ENCODE data around the gene TUBG1. TPM values are rescaled to one million over a fixed set of nuclear protein-coding genes. Genes with fewer than 3 reads are reported as not detected.
A peak's percentile ranks its signal among the peaks of the same experiment; 100 is the strongest.

TUBG1 gene
- total and polyA plus RNA-seq, 10 of the 15 experiments (the other 5 are each of a cell fraction or from before 2014, with no cell fraction given), result 40.0 to 256 (median 107) TPM

GRCh38 chr17:42561897-42562387, 47.5 kb upstream of the TUBG1 start, which contains the start of gene COASY (continued):
- TF ChIP-seq JUND (IDR thresholded peaks at IDR 0.05; ENCODE audit: low read depth, low read length), result no peak
- TF ChIP-seq ZNF207 (IDR thresholded peaks at IDR 0.05; ENCODE audit: borderline replicate concordance), result peak; percentile 52; the same call in 1 of the 2 replicates
- TF ChIP-seq IRF4 (IDR thresholded peaks at IDR 0.05; ENCODE audit: low read depth, low read length), result peak; percentile 73; the same call in 1 of the 2 replicates
- TF ChIP-seq NR2C2 (IDR thresholded peaks at IDR 0.05; ENCODE audit: borderline replicate concordance, control insufficient read depth, insufficient read length, low read depth), result peak; percentile 88
- TF ChIP-seq NFIC (IDR thresholded peaks at IDR 0.05; ENCODE audit: low read depth, low read length), result peak; percentile 52; the same call in 1 of the 2 replicates
- TF ChIP-seq CHD4 (IDR thresholded peaks at IDR 0.05), result no peak
- TF ChIP-seq FOS (IDR thresholded peaks at IDR 0.05; ENCODE audit: borderline replicate concordance, extremely low read depth, insufficient read length), result no peak
- no peak for TF ChIP-seq KDM1A (IDR thresholded peaks at IDR 0.05; ENCODE audit: borderline replicate concordance)
- TF ChIP-seq MXI1 (IDR thresholded peaks at IDR 0.05; ENCODE audit: low read depth, low read length), result peak; percentile 80
- peak; percentile 51; the same call in 1 of the 2 replicates for TF ChIP-seq GATAD2B (conservative IDR thresholded peaks at IDR 0.05; ENCODE audit: low read depth)
- 0 out of 2 replicates have a peak, but pooled peaks have one; percentile 46 for TF ChIP-seq MEF2A (IDR thresholded peaks at IDR 0.05; ENCODE audit: insufficient read depth, low read depth, low read length)
- peak; percentile 90 for TF ChIP-seq POLR2AphosphoS5 (IDR thresholded peaks at IDR 0.05; ENCODE audit: low read length)
- no peak for TF ChIP-seq SUPT20H (IDR thresholded peaks at IDR 0.05; ENCODE audit: borderline replicate concordance, control insufficient read depth, low read depth, low read length)
- no peak for TF ChIP-seq SMC3 (IDR thresholded peaks at IDR 0.05; ENCODE audit: borderline replicate concordance, low read length)
- no peak for TF ChIP-seq PBX3 (IDR thresholded peaks at IDR 0.05; ENCODE audit: insufficient replicate concordance, low read depth, low read length)
- no peak for TF ChIP-seq CHD1 (IDR thresholded peaks at IDR 0.05; ENCODE audit: low read depth, low read length)
- TF ChIP-seq TCF7 (IDR thresholded peaks at IDR 0.05; ENCODE audit: borderline replicate concordance), result no peak
- TF ChIP-seq E2F4 (IDR thresholded peaks at IDR 0.05; ENCODE audit: low read depth, low read length), result no peak
- TF ChIP-seq YBX1 (IDR thresholded peaks at IDR 0.05), result no peak
- TF ChIP-seq CBX3 (IDR thresholded peaks at IDR 0.05; ENCODE audit: borderline replicate concordance, low read depth), result no peak
- peak; percentile 98 for TF ChIP-seq NR2C1 (IDR thresholded peaks at IDR 0.05)
- peak; percentile 63 for TF ChIP-seq CREM (IDR thresholded peaks at IDR 0.05; ENCODE audit: low read depth)
- peak; percentile 100 for TF ChIP-seq CBFB (IDR thresholded peaks at IDR 0.05; ENCODE audit: low read depth)
- TF ChIP-seq ZNF622 (IDR thresholded peaks at IDR 0.05), result no peak
